Coronary artery (tissue), 2 donors: Measurements from ENCODE around the gene UEVLD.
A peak's percentile ranks its signal among the peaks of the same experiment; 100 is the strongest.

Experiments used
- DNase-seq: peaks from one replicate; pipeline ENCODE4 v3.0.0-alpha.2; 2017; ENCODE audit warnings: low spot score
- H3K27ac ChIP-seq, 2 donors: fragments of 200-600 bp; sonication (generic); one replicate each; pipeline ENCODE4 v1.5.1; 2016 to 2019
- H3K4me3 ChIP-seq: fragments of 200-600 bp; sonication (generic); 2 replicates; pipeline ENCODE4 v1.5.1; 2016; ENCODE audit warnings: mild to moderate bottlenecking, moderate library complexity
- TF ChIP-seq, protein P1 (sequence below): fragments of 200-600 bp; sonication (generic); IDR thresholded peaks from one replicate; pipeline ENCODE4 v1.5.1; 2019; ENCODE audit warnings: antibody characterized with exemption

The UEVLD gene

GRCh38 chr11:18526521-18527296 lies 61.8 kb downstream of the UEVLD start, which contains the start of gene TSG101:
TSG101 (minus strand) TSS chr11:18526942; CDS start chr11:18526816, 126 bp downstream.
- TF ChIP-seq, protein P1, sequence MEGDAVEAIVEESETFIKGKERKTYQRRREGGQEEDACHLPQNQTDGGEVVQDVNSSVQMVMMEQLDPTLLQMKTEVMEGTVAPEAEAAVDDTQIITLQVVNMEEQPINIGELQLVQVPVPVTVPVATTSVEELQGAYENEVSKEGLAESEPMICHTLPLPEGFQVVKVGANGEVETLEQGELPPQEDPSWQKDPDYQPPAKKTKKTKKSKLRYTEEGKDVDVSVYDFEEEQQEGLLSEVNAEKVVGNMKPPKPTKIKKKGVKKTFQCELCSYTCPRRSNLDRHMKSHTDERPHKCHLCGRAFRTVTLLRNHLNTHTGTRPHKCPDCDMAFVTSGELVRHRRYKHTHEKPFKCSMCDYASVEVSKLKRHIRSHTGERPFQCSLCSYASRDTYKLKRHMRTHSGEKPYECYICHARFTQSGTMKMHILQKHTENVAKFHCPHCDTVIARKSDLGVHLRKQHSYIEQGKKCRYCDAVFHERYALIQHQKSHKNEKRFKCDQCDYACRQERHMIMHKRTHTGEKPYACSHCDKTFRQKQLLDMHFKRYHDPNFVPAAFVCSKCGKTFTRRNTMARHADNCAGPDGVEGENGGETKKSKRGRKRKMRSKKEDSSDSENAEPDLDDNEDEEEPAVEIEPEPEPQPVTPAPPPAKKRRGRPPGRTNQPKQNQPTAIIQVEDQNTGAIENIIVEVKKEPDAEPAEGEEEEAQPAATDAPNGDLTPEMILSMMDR, result no peak
- peak within 1 kb of the TSS; percentile 92 for H3K4me3 ChIP-seq
- H3K27ac ChIP-seq, result peak within 1 kb of the TSS; percentile 90 to 97
- DNase-seq, result peak; percentile 94

DNA sequence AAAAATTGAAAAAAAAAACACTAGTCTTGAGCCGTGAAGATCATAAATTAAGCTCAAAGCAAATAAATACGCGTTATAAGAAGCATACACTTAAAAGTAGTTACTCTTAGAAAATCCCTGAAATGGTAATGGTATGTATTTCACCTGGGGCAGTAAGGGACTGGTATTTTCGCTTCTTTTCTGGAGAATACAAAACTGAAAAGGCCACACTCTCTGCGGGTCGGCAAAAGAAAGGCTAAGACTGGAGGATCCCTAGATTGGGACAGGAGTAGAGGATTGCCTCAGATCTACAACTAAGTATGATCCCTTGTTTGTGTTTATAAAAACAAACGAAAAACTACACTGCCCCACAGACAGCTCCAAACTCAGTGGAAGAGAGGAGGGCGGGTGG lies 62.4 kb downstream of the UEVLD start:
- peak overlapping the region; percentile 90 to 97 for H3K27ac ChIP-seq
- TF ChIP-seq, protein P1, result no peak
- H3K4me3 ChIP-seq, result peak overlapping the region; percentile 92
- DNase-seq, result no peak

DNA sequence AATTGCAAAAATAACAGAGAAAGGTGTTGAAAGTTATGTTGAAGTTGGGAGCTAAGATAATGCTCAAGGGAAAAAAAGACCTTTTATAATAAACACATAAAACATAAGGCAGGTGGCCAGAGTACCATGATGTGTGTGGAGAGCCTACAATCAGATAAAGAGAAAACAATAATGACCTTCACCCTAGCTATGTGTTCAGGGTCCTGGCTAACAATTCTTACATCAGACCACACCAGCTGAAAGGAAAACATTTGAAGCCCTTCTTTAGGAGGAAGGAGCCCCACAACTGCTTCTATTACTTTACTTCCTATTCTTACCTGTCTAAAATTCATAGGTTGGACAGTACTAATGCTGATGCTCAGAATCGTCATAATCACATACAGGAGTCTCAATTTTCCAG lies 64.3 kb downstream of the UEVLD start:
- TF ChIP-seq, protein P1, result no peak
- H3K4me3 ChIP-seq, result no peak overlapping the region

DNA sequence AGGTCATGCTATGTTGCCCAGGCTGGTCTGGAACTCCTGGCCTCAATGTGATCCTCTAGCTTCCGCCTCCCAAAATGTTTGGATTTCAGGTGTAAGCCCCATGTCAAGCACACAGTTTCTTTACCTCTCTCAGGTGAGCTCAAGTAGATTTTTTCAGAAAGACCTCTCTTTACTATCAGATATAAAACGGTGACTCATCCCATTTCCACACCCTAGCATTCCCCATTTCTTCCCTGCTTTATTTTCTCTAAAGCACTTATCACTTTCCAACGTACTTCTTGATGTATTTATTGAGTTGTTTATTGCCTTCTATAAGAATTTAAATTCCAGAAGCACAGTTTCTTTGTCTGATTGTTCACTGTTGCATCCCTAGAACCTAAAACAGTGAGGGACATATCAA lies 65.5 kb downstream of the UEVLD start:
- Histone ChIP-seq H3K27ac (no peak overlapping the region), H3K4me3 (no peak overlapping the region)
- DNase-seq, result no peak
- TF ChIP-seq, protein P1, result no peak

More for the DNA sequence above, 64.3 kb downstream of the UEVLD start:
- no peak overlapping the region for H3K27ac ChIP-seq
- no peak for DNase-seq

- no peak overlapping the region for H3K27ac ChIP-seq
- TF ChIP-seq, protein P1, result no peak
- no peak overlapping the region for H3K4me3 ChIP-seq
- no peak for DNase-seq
These were observed 66.1 kb downstream of the UEVLD start for GRCh38 chr11:18522388-18522787.

DNA sequence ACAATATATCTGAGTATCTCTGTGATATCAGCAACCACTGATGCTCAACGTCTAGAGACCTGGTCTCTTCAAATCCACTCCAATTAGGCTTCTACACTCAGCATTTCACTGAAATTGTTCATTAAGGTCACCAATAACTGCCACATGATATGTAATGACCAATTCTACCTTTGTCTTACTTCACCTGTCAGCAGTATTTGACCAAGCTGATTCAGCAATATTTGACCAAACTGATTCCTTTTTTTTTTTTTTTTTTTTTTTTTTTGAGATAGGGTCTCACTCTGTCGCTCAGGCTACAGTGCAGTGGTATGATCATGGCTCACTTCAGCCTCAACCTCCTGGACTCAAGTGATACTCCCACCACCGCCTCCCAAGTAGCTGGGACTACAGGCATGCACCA lies 67.4 kb downstream of the UEVLD start:
- Histone ChIP-seq H3K27ac (no peak overlapping the region), H3K4me3 (no peak overlapping the region)
- no peak for DNase-seq
- TF ChIP-seq, protein P1, result no peak

DNA sequence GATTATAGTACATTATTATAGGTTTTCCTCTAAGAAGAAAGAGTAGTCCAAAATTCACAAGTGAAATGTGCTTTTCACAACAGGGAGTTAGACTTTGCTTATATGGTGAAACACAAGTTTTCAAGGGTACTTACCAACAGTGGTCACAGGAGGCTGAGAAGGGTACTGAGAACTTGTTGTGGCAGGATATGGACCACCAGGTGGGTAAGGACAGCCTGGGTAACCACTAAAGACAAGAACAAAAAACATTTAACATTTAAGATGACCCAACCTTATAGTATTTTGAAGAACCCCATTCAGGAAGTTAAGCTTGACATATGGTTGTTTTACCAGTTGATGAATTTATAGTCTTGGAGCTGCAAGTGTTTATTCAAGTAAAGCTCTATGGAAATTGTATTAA lies 86.2 kb downstream of the UEVLD start:
- Histone ChIP-seq H3K4me3 (no peak overlapping the region), H3K27ac (no peak overlapping the region)
- no peak for DNase-seq
- TF ChIP-seq, protein P1, result no peak
